Fibroblast of lung (primary cell): ENCODE measurements around the gene CFAP221.

Experiments
- EZH2 ChIP-seq: IDR thresholded peaks from 2 replicates; pipeline ENCODE4 v1.5.1; 2012; ENCODE audit warnings: low read length, control low read depth, mild to moderate bottlenecking; ENCODE audit errors: missing control alignments
- TF ChIP-seq, protein P1 (sequence below), 2 donors: IDR thresholded peaks in 1 of 2; conservative IDR thresholded peaks in 1 of 2; 1 replicate in 1 of 2; 2 replicates in 1 of 2; pipeline ENCODE4 v1.5.1; 2011 to 2012; ENCODE audit warnings: low read length in 2 of 2, control low read depth in 1 of 2, inconsistent platforms in 1 of 2, low read depth in 1 of 2, mild to moderate bottlenecking in 1 of 2

DNA sequence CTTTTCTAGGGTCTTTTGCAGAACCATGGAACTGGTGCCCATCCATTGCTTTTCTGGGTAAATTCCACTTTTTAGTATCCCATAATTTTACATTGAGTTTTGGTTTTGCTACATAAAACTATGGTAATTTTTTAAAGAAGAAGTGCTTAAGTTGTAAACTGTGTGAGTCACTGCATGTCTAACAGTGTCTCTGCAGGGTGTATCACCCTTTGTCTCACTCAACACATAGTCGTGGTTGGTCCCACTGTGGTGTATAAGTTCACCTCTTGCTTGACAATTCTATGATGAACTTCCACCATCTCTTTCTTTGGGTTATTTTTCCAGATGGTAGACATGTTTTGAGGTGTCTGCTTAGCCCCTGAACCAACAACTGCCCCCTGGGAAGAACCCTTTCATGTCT, 30.4 kb upstream of the CFAP221 start:
- TF ChIP-seq, protein P1, sequence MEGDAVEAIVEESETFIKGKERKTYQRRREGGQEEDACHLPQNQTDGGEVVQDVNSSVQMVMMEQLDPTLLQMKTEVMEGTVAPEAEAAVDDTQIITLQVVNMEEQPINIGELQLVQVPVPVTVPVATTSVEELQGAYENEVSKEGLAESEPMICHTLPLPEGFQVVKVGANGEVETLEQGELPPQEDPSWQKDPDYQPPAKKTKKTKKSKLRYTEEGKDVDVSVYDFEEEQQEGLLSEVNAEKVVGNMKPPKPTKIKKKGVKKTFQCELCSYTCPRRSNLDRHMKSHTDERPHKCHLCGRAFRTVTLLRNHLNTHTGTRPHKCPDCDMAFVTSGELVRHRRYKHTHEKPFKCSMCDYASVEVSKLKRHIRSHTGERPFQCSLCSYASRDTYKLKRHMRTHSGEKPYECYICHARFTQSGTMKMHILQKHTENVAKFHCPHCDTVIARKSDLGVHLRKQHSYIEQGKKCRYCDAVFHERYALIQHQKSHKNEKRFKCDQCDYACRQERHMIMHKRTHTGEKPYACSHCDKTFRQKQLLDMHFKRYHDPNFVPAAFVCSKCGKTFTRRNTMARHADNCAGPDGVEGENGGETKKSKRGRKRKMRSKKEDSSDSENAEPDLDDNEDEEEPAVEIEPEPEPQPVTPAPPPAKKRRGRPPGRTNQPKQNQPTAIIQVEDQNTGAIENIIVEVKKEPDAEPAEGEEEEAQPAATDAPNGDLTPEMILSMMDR (conservative IDR thresholded peaks at IDR 0.05 in 1 of 2, IDR thresholded peaks at IDR 0.05 in 1 of 2; ENCODE audit: low read depth in 1 of 2, low read length in 2 of 2): no peak
- no peak for TF ChIP-seq EZH2
